Kasumi-1 (cell line): ENCODE results near the gene PARM1.

Experiments used
- DNase-seq, 2 experiments: peaks; one replicate each; lab custom pipeline; 2025; lab: John Stamatoyannopoulos, UW

Gene PARM1

GRCh38 chr4:75081561-75081960, 148.6 kb downstream of the PARM1 start:
- no peak for DNase-seq

- DNase-seq = no peak
Measured at GRCh38 chr4:75087416-75087815, 154.5 kb downstream of the PARM1 start.

- DNase-seq = no peak
Measured at GRCh38 chr4:75087865-75088264, 154.9 kb downstream of the PARM1 start.

- DNase-seq = no peak
Measured at GRCh38 chr4:75089206-75089605, 156.3 kb downstream of the PARM1 start.

GRCh38 chr4:75099321-75099720, 166.4 kb downstream of the PARM1 start:
- no peak for DNase-seq
